CD14-positive monocyte (primary cell): ENCODE data around the gene GIMAP7. TPM values are rescaled to one million over a fixed set of nuclear protein-coding genes. Genes with fewer than 3 reads are reported as not detected.
A peak's percentile ranks its signal among the peaks of the same experiment; 100 is the strongest.

ENCODE experiments used
- DNase-seq, 3 donors: peaks; one replicate each; pipeline ENCODE4 v3.0.0-alpha.2; 2011 to 2022
- H2AFZ ChIP-seq: 2 replicates; pipeline ENCODE4 v1.6.0; 2012; ENCODE audit warnings: mild to moderate bottlenecking, low read depth, low read length, inconsistent platforms; ENCODE audit not compliant: insufficient read depth, poor library complexity, severe bottlenecking
- H3K27ac ChIP-seq, 2 donors: 1 replicate in 1 of 2; 2 replicates in 1 of 2; pipeline ENCODE4 v1.5.1; 2012 to 2013; ENCODE audit warnings: low read length in 2 of 2, control low read depth in 1 of 2, inconsistent platforms in 1 of 2, low read depth in 1 of 2, mild to moderate bottlenecking in 1 of 2
- H3K27me3 ChIP-seq, 2 donors: one replicate each; pipeline versions ENCODE4 v1.6.0 to v1.6.1; 2011 to 2013; ENCODE audit warnings: low read length in 2 of 2; ENCODE audit not compliant: control insufficient read depth in 2 of 2, insufficient read depth in 2 of 2
- H3K36me3 ChIP-seq, 2 donors: replicated peaks in 1 of 2; 1 replicate in 1 of 2; 2 replicates in 1 of 2; pipeline versions ENCODE4 v1.5.1 to v1.6.1; 2012 to 2013; ENCODE audit warnings: low read length in 2 of 2, control low read depth in 1 of 2, inconsistent platforms in 1 of 2, mild to moderate bottlenecking in 1 of 2; ENCODE audit not compliant: insufficient read depth in 2 of 2, control insufficient read depth in 1 of 2
- H3K4me1 ChIP-seq, 2 donors: 1 replicate in 1 of 2; 2 replicates in 1 of 2; pipeline versions ENCODE4 v1.5.1 to v1.6.1; 2012 to 2013; ENCODE audit warnings: low read length in 2 of 2, control low read depth in 1 of 2, inconsistent platforms in 1 of 2, mild to moderate bottlenecking in 1 of 2, moderate library complexity in 1 of 2; ENCODE audit not compliant: insufficient read depth in 2 of 2, control insufficient read depth in 1 of 2
- H3K4me2 ChIP-seq: replicated peaks from 2 replicates; pipeline ENCODE3; 2012; ENCODE audit warnings: low read length, moderate library complexity, mild to moderate bottlenecking; ENCODE audit not compliant: poor library complexity, severe bottlenecking; ENCODE audit errors: extremely low read depth
- H3K4me3 ChIP-seq, 3 experiments: fragments of 200-600 bp in 1 of 3; sonication (generic) in 1 of 3; replicated peaks in 1 of 3; 1 replicate in 2 of 3; 2 replicates in 1 of 3; pipeline ENCODE4 v1.5.1; 2011 to 2013; ENCODE audit warnings: low read length in 3 of 3, mild to moderate bottlenecking in 3 of 3, control low read depth in 2 of 3, low read depth in 2 of 3, inconsistent platforms in 1 of 3, moderate library complexity in 1 of 3
- H3K79me2 ChIP-seq: 2 replicates; pipeline ENCODE4 v1.6.0; 2012; ENCODE audit warnings: mild to moderate bottlenecking, control low read depth, inconsistent platforms, low read length, moderate library complexity; ENCODE audit not compliant: insufficient read depth
- H3K9ac ChIP-seq: 2 replicates; pipeline ENCODE4 v1.6.0; 2017; ENCODE audit warnings: low read length, mild to moderate bottlenecking; ENCODE audit not compliant: insufficient read depth, poor library complexity, severe bottlenecking
- H3K9me3 ChIP-seq, 2 donors: replicated peaks in 1 of 2; 1 replicate in 1 of 2; 2 replicates in 1 of 2; pipeline versions ENCODE4 v1.5.1 to v1.6.1; 2012 to 2013; ENCODE audit warnings: low read length in 2 of 2, control low read depth in 1 of 2; ENCODE audit not compliant: control insufficient read depth in 1 of 2, insufficient read depth in 1 of 2
- H4K20me1 ChIP-seq: 2 replicates; pipeline ENCODE4 v1.6.0; 2012; ENCODE audit warnings: mild to moderate bottlenecking, low read length, control low read depth, moderate library complexity; ENCODE audit not compliant: insufficient read depth
- H3K27ac Mint-ChIP-seq, 7 donors: one replicate each; pipeline ENCODE4 v1.8.0; 2020; ENCODE audit warnings: mild to moderate bottlenecking in 7 of 7, mixed read lengths in 7 of 7, moderate library complexity in 6 of 7, inconsistent platforms in 2 of 7
- H3K27me3 Mint-ChIP-seq, 3 donors: one replicate each; pipeline ENCODE4 v1.8.0; 2021 to 2022; ENCODE audit warnings: low read depth in 3 of 3, mild to moderate bottlenecking in 3 of 3, mixed read lengths in 3 of 3, moderate library complexity in 3 of 3, inconsistent platforms in 1 of 3
- H3K36me3 Mint-ChIP-seq, 2 donors: one replicate each; pipeline ENCODE4 v1.8.0; 2020; ENCODE audit warnings: mixed read lengths in 2 of 2, inconsistent platforms in 1 of 2, mild to moderate bottlenecking in 1 of 2
- H3K4me1 Mint-ChIP-seq: one replicate; pipeline ENCODE4 v1.8.0; 2020; ENCODE audit warnings: mild to moderate bottlenecking, mixed read lengths
- H3K4me3 Mint-ChIP-seq, 2 donors: one replicate each; pipeline ENCODE4 v1.8.0; 2020; ENCODE audit warnings: mild to moderate bottlenecking in 2 of 2, mixed read lengths in 2 of 2, moderate library complexity in 1 of 2
- H3K9me3 Mint-ChIP-seq, 7 donors: one replicate each; pipeline ENCODE4 v1.8.0; 2020 to 2022; ENCODE audit warnings: mixed read lengths in 7 of 7, mild to moderate bottlenecking in 6 of 7, moderate library complexity in 6 of 7, inconsistent platforms in 2 of 7
- CTCF ChIP-seq: fragments of 200-600 bp; IDR thresholded peaks from one replicate; pipeline ENCODE4 v1.8.0; 2022; ENCODE audit warnings: antibody characterized with exemption, mild to moderate bottlenecking
- WGBS: methylation state at CpG from one replicate; pipeline ENCODE4 v1.1.5; 2013; ENCODE audit warnings: missing lambda C conversion rate; ENCODE audit not compliant: insufficient coverage; 5-methylcytosine and 5-hydroxymethylcytosine counted together
- intact Hi-C, 2 donors: fragments of 100-400 bp; cut with micrococcal nuclease; formaldehyde crosslinking; loops; one replicate each; pipeline versions ENCODE4 v1.15.0 to v1.15.1; 2023
- polyA plus RNA-seq, 3 donors: library from polyadenylated mRNA; depleted of rRNA in 1 of 3; unstranded in 2 of 3; stranded (reverse) in 1 of 3; fragments of 300-500 nt in 2 of 3; fragments of >200 nt in 1 of 3; fragmentation: Illumina TruSeq in 2 of 3; gene quantifications; 1 replicate in 2 of 3; 2 replicates in 1 of 3; pipeline ENCODE4 v1.2.3, GENCODE V29; 2012 to 2021

Gene GIMAP7
- polyA plus RNA-seq, 3 donors = 26.2 to 115 (median 54.5) TPM

GRCh38 chr7:150476819-150477631 is 37.6 kb upstream of the GIMAP7 start:
- Mint-ChIP-seq H3K36me3 (peaks cover 77 to 89% of the 10 kb centered on the region in 2 donors), H3K4me1 (peaks cover 73% of the 10 kb centered on the region)

More at GRCh38 chr7:150476819-150477631, 37.6 kb upstream of the GIMAP7 start:
- Histone ChIP-seq H3K9me3 (no peaks in the 10 kb centered on the region), H3K27me3 (no peaks in the 10 kb centered on the region), H3K79me2 (peaks cover 48% of the 10 kb centered on the region), H2AFZ (no peak overlapping the region), H3K4me2 (no peak overlapping the region), H3K27ac (peak overlapping the region in 1 of 2 donors; percentile 2), H3K9ac (no peak overlapping the region), H3K4me3 (no peak overlapping the region), H3K36me3 (peaks cover 78 to 82% of the 10 kb centered on the region in 2 donors), H3K4me1 (peaks cover 32 to 47% of the 10 kb centered on the region in 2 donors), H4K20me1 (peaks cover 55% of the 10 kb centered on the region)
- TF ChIP-seq CTCF = no peak
- H3K27me3 Mint-ChIP-seq = peaks cover 0 to 1% (median 0%) of the 10 kb centered on the region in 3 donors
- over 99% methylated on average over 23 of the region's 25 CpGs for WGBS
- no peak for DNase-seq
- no peak overlapping the region for H3K4me3 Mint-ChIP-seq
- intact Hi-C loops = no loop called here
- H3K27ac Mint-ChIP-seq = peak overlapping the region in 5 of 7 donors; percentile 9 to 55 (median 47)
- H3K9me3 Mint-ChIP-seq = peaks cover 0 to 6% (median 0%) of the 10 kb centered on the region in 7 donors
